Endothelial cell of umbilical vein (primary cell): Measurements from ENCODE around the gene ATP5IF1. TPM values are rescaled to one million over a fixed set of nuclear protein-coding genes. Genes with fewer than 3 reads are reported as not detected.
A peak's percentile ranks its signal among the peaks of the same experiment; 100 is the strongest.

Source experiments
- BruUV-seq: library from RNA; stranded (reverse); fragments of 400-500 nt; replicated peaks from 2 replicates; lab custom pipeline; 2021; lab: Mats Ljungman, UMichigan
- CTCF ChIA-PET: fragments of 300-600, 350-600 bp; sonication (Branson Sonifier 250); formaldehyde crosslinking; loops from one replicate; lab custom pipeline; 2021; ENCODE audit warnings: antibody characterized with exemption, inconsistent platforms; lab: Charles Lee
- POLR2A ChIA-PET: fragments of 300-600, 350-600 bp; sonication (Branson Sonifier 250); formaldehyde crosslinking; loops from one replicate; lab custom pipeline; 2021; ENCODE audit warnings: antibody characterized with exemption, inconsistent platforms; lab: Charles Lee
- DNase-seq: peaks from one replicate; pipeline ENCODE4 v3.0.0-alpha.2; 2011; ENCODE audit warnings: low read depth, low spot score
- FAIRE-seq: peaks from 2 replicates; lab custom pipeline; 2011; peaks lifted over from hg19 to GRCh38; lab: Jason Lieb, UNC
- H2AFZ ChIP-seq: 2 replicates; pipeline ENCODE4 v1.6.0; 2012; ENCODE audit warnings: low read depth, low read length, control low read depth, inconsistent platforms
- H3K27ac ChIP-seq: 2 replicates; pipeline ENCODE4 v1.5.1; 2011; ENCODE audit warnings: low read depth, mild to moderate bottlenecking, control low read depth, low read length, moderate library complexity; ENCODE audit not compliant: insufficient read depth
- H3K27me3 ChIP-seq, 2 experiments: 2 replicates each; pipeline versions ENCODE4 v1.6.0 to v1.6.1; 2011; ENCODE audit warnings: low read length in 2 of 2, mixed read lengths in 1 of 2; ENCODE audit not compliant: control insufficient read depth in 2 of 2, insufficient read depth in 2 of 2
- H3K36me3 ChIP-seq, 2 experiments: 2 replicates in 1 of 2; 3 replicates in 1 of 2; pipeline ENCODE4 v1.5.1; 2011; ENCODE audit warnings: low read length in 2 of 2, mild to moderate bottlenecking in 1 of 2, moderate library complexity in 1 of 2; ENCODE audit not compliant: control insufficient read depth in 2 of 2, insufficient read depth in 2 of 2; ENCODE audit errors: extremely low read depth in 1 of 2
- H3K4me1 ChIP-seq: 3 replicates; pipeline ENCODE4 v1.5.1; 2011; ENCODE audit warnings: mild to moderate bottlenecking, low read length; ENCODE audit not compliant: control insufficient read depth, insufficient read depth; ENCODE audit errors: extremely low read depth
- H3K4me2 ChIP-seq: 2 replicates; pipeline ENCODE4 v1.6.1; 2011; ENCODE audit warnings: low read length, control low read depth, mixed read lengths; ENCODE audit not compliant: insufficient read depth
- H3K4me3 ChIP-seq, 3 experiments: fragments of 200-600 bp in 1 of 3; sonication (generic), shearing (Covaris generic) in 1 of 3; replicated peaks in 1 of 3; 2 replicates each; pipeline ENCODE4 v1.5.1; 2011 to 2016; ENCODE audit warnings: control low read depth in 3 of 3, low read length in 3 of 3, mild to moderate bottlenecking in 2 of 3, inconsistent platforms in 1 of 3, low read depth in 1 of 3, moderate library complexity in 1 of 3; ENCODE audit not compliant: insufficient read depth in 1 of 3
- H3K79me2 ChIP-seq: 2 replicates; pipeline ENCODE4 v1.6.0; 2012; ENCODE audit warnings: low read length, inconsistent platforms; ENCODE audit not compliant: control insufficient read depth, insufficient read depth
- H3K9ac ChIP-seq: replicated peaks from 2 replicates; pipeline ENCODE3; 2011; ENCODE audit warnings: low read length, control low read depth; ENCODE audit not compliant: insufficient read depth; ENCODE audit errors: extremely low read depth
- H3K9me1 ChIP-seq: replicated peaks from 3 replicates; pipeline ENCODE4 v1.6.0; 2011; ENCODE audit warnings: mild to moderate bottlenecking, low read length; ENCODE audit not compliant: control insufficient read depth, insufficient read depth; ENCODE audit errors: extremely low read depth
- H3K9me3 ChIP-seq: replicated peaks from 2 replicates; pipeline ENCODE4 v1.5.1; 2012; ENCODE audit warnings: low read length, inconsistent platforms; ENCODE audit not compliant: control insufficient read depth, insufficient read depth
- H4K20me1 ChIP-seq: replicated peaks from 2 replicates; pipeline ENCODE3; 2011; ENCODE audit warnings: mild to moderate bottlenecking, low read length; ENCODE audit not compliant: control insufficient read depth, insufficient read depth; ENCODE audit errors: extremely low read depth
- CTCF ChIP-seq, 2 donors: IDR thresholded peaks; 1 replicate in 1 of 2; 2 replicates in 1 of 2; pipeline ENCODE4 v1.5.1; 2011; ENCODE audit warnings: low read length in 2 of 2, mild to moderate bottlenecking in 2 of 2, moderate library complexity in 2 of 2, control low read depth in 1 of 2, inconsistent platforms in 1 of 2, low read depth in 1 of 2; ENCODE audit not compliant: insufficient read depth in 1 of 2; ENCODE audit errors: extremely low read depth in 1 of 2
- EZH2 ChIP-seq: IDR thresholded peaks from 2 replicates; pipeline ENCODE4 v1.6.1; 2012; ENCODE audit warnings: borderline replicate concordance, low read depth, mild to moderate bottlenecking, moderate library complexity, low read length, inconsistent platforms; ENCODE audit not compliant: severe bottlenecking
- JUN ChIP-seq: IDR thresholded peaks from 2 replicates; pipeline ENCODE4 v1.6.1; 2011; ENCODE audit warnings: borderline replicate concordance, low read depth; ENCODE audit not compliant: insufficient read length, insufficient read depth
- MAX ChIP-seq: IDR thresholded peaks from 2 replicates; pipeline ENCODE4 v1.6.1; 2011; ENCODE audit not compliant: insufficient read depth, insufficient read length
- MYC ChIP-seq: IDR thresholded peaks from one replicate; pipeline ENCODE4 v1.6.1; 2011; ENCODE audit warnings: mild to moderate bottlenecking, low read depth, low read length
- POLR2A ChIP-seq: IDR thresholded peaks from 2 replicates; pipeline ENCODE4 v1.6.1; 2012; ENCODE audit warnings: low read depth, mild to moderate bottlenecking, control low read depth, low read length
- POLR2AphosphoS5 ChIP-seq: IDR thresholded peaks from 2 replicates; pipeline ENCODE4 v1.6.1; 2012; ENCODE audit warnings: low read depth, mild to moderate bottlenecking, control low read depth, low read length, moderate library complexity; ENCODE audit not compliant: insufficient read depth
- dilution Hi-C: fragments of 300-500 bp; cut with MboI; formaldehyde crosslinking; loops from one replicate; pipeline ENCODE4 v1.15.0; 2019; ENCODE audit warnings: low sequenced_read_pairs; ENCODE audit not compliant: extremely low pct_ligation_motif_present
- intact Hi-C: fragments of 100-400 bp; cut with micrococcal nuclease; formaldehyde crosslinking; loops from one replicate; pipeline ENCODE4 v1.10.0; 2022
- polyA plus RNA-seq, 4 experiments: library from polyadenylated mRNA; depleted of rRNA in 3 of 4; stranded (reverse) in 3 of 4; unstranded in 1 of 4; fragments of >200 nt; gene quantifications; 2 replicates each; pipeline versions ENCODE4 v1.2.1 to v1.2.3, GENCODE V29; 2011 to 2012; ENCODE audit warnings: missing spikeins in 1 of 4
- total RNA-seq: library from RNA; stranded (reverse); gene quantifications from 2 replicates; pipeline ENCODE4 v1.2.3, GENCODE V29; 2021

ATP5IF1 gene
- total and polyA plus RNA-seq, 2 donors (not counting 3 experiments of a cell fraction or from before 2014, with no cell fraction given), result 133 to 243 TPM

GRCh38 chr1:28232558-28233263 is 3.2 kb upstream of the ATP5IF1 start, which contains the start of gene DNAJC8:
TSS of gene DNAJC8 (minus strand) at chr1:28233029. CDS start at chr1:28232998, 31 bp downstream.
- FAIRE-seq (peak; percentile 95), DNase-seq (peak; percentile 91)
- H3K4me1 ChIP-seq, result peaks cover 17% of the 10 kb centered on the region
- no peaks in the 10 kb centered on the region for H4K20me1 ChIP-seq
- peak; percentile 86 for TF ChIP-seq POLR2AphosphoS5
- peak; percentile 79 for TF ChIP-seq POLR2A
- peak; percentile 41 for TF ChIP-seq MYC
- TF ChIP-seq JUN, result no peak
- TF ChIP-seq MAX, result peak; percentile 99
- TF ChIP-seq EZH2, result no peak
- no peak for TF ChIP-seq CTCF (IDR thresholded peaks at IDR 0.05; ENCODE audit: extremely low read depth in 1 of 2, insufficient read depth in 1 of 2, low read depth in 1 of 2, low read length in 2 of 2)
- peak within 1 kb of the TSS; percentile 97 for H3K9ac ChIP-seq
- ChIA-PET CTCF (no interaction called here), POLR2A (no interaction called here)
- H3K4me2 ChIP-seq, result peak within 1 kb of the TSS; percentile 98
- peak within 1 kb of the TSS; percentile 88 for H3K27ac ChIP-seq
- H3K27me3 ChIP-seq, result no peaks in the 10 kb centered on the region
- H3K79me2 ChIP-seq, result peaks cover 49% of the 10 kb centered on the region
- BruUV-seq, result TSS peak; percentile 48
- intact Hi-C loops, result loop anchor here (2.0 kb wide), 1 partner anchor 26 kb away; the partner anchor contains the start of gene SESN2
- peaks cover 0 to 5% of the 10 kb centered on the region in 2 experiments for H3K36me3 ChIP-seq
- no peaks in the 10 kb centered on the region for H3K9me1 ChIP-seq
- H3K4me3 ChIP-seq, result peak within 1 kb of the TSS; percentile 94 to 97 (median 96)
- dilution Hi-C loops, result no loop called here
- no peaks in the 10 kb centered on the region for H3K9me3 ChIP-seq
- peak within 1 kb of the TSS; percentile 97 for H2AFZ ChIP-seq
